Left ventricle myocardium inferior (tissue), 1 donor: ENCODE measurements around the gene KCMF1. TPM values are rescaled to one million over a fixed set of nuclear protein-coding genes. Genes with fewer than 3 reads are reported as not detected.

Source experiments
- DNase-seq: peaks from one replicate; pipeline ENCODE4 v3.0.0-alpha.2; 2020
- H3K27ac ChIP-seq: fragments of 200-600 bp; replicated peaks from 2 replicates; pipeline ENCODE4 v1.8.0; 2021
- H3K27me3 ChIP-seq: fragments of 200-600 bp; 2 replicates; pipeline ENCODE4 v1.8.0; 2021; ENCODE audit warnings: low read depth
- H3K36me3 ChIP-seq: fragments of 200-600 bp; 2 replicates; pipeline ENCODE4 v1.8.0; 2021
- H3K4me1 ChIP-seq: fragments of 200-600 bp; 2 replicates; pipeline ENCODE4 v1.8.0; 2021
- H3K4me3 ChIP-seq: fragments of 200-600 bp; 2 replicates; pipeline ENCODE4 v1.8.0; 2021; ENCODE audit warnings: mild to moderate bottlenecking, moderate library complexity
- H3K9me3 ChIP-seq: fragments of 200-600 bp; replicated peaks from 2 replicates; pipeline ENCODE4 v1.8.0; 2021
- CTCF ChIP-seq: fragments of 200-600 bp; IDR thresholded peaks from 2 replicates; pipeline ENCODE4 v1.8.0; 2021; ENCODE audit warnings: antibody characterized with exemption, mild to moderate bottlenecking, borderline replicate concordance
- intact Hi-C: fragments of 100-400 bp; cut with micrococcal nuclease; formaldehyde crosslinking; loops from one replicate; pipeline ENCODE4 v1.11.0; 2022
- total RNA-seq: library from RNA; stranded (reverse); fragmentation: NEBNext Ultra II Directional; extraction: Animal tissue kit (Norgen Biotek cat#: 25700); gene quantifications from one replicate; pipeline ENCODE4 v1.2.1, GENCODE V29; 2021
- donor health status: DM: no; HTN: yes; CAD: no; lungs with severe emphysema.

The KCMF1 gene
- total RNA-seq, 1 donor from 2014 or later = 90.2 TPM

GRCh38 chr2:84980263-84980983 is 9.5 kb downstream of the KCMF1 start:
- H3K4me1 ChIP-seq = peaks cover 82% of the 10 kb centered on the region
- no peak overlapping the region for H3K4me3 ChIP-seq
- TF ChIP-seq CTCF = no peak
- intact Hi-C loops = no loop called here
- no peaks in the 10 kb centered on the region for H3K27me3 ChIP-seq
- H3K9me3 ChIP-seq = no peaks in the 10 kb centered on the region
- H3K27ac ChIP-seq = no peak overlapping the region
- no peaks in the 10 kb centered on the region for H3K36me3 ChIP-seq
- no peak for DNase-seq

- no peak overlapping the region for H3K4me3 ChIP-seq
- TF ChIP-seq CTCF = no peak
- no peaks in the 10 kb centered on the region for H3K9me3 ChIP-seq
- H3K36me3 ChIP-seq = no peaks in the 10 kb centered on the region
- DNase-seq = no peak
- intact Hi-C loops = no loop called here
- no peak overlapping the region for H3K27ac ChIP-seq
- H3K27me3 ChIP-seq = no peaks in the 10 kb centered on the region
- H3K4me1 ChIP-seq = peaks cover 92% of the 10 kb centered on the region
Measured at GRCh38 chr2:84986018-84986417, 15.1 kb downstream of the KCMF1 start.

GRCh38 chr2:84989422-84989821 is 18.5 kb downstream of the KCMF1 start:
- no peaks in the 10 kb centered on the region for H3K9me3 ChIP-seq
- H3K27me3 ChIP-seq = no peaks in the 10 kb centered on the region
- DNase-seq = no peak
- H3K27ac ChIP-seq = no peak overlapping the region
- H3K36me3 ChIP-seq = no peaks in the 10 kb centered on the region
- peaks cover 93% of the 10 kb centered on the region for H3K4me1 ChIP-seq
- no peak for TF ChIP-seq CTCF
- no peak overlapping the region for H3K4me3 ChIP-seq
- intact Hi-C loops = no loop called here

- intact Hi-C loops = no loop called here
- Histone ChIP-seq H3K36me3 (no peaks in the 10 kb centered on the region), H3K4me1 (peaks cover 93% of the 10 kb centered on the region), H3K9me3 (no peaks in the 10 kb centered on the region), H3K27me3 (no peaks in the 10 kb centered on the region), H3K4me3 (no peak overlapping the region), H3K27ac (peak overlapping the region; percentile 41)
- DNase-seq = no peak
- no peak for TF ChIP-seq CTCF
Measured at GRCh38 chr2:84989927-84990326, 19.0 kb downstream of the KCMF1 start.

GRCh38 chr2:84991404-84992160 is 20.6 kb downstream of the KCMF1 start:
- TF ChIP-seq CTCF = no peak
- Histone ChIP-seq H3K4me3 (no peak overlapping the region), H3K4me1 (peaks cover 93% of the 10 kb centered on the region), H3K9me3 (no peaks in the 10 kb centered on the region), H3K36me3 (no peaks in the 10 kb centered on the region), H3K27ac (peak overlapping the region; percentile 41), H3K27me3 (no peaks in the 10 kb centered on the region)
- no peak for DNase-seq
- intact Hi-C loops = no loop called here
